ENCODE results near the gene LLGL1.

LLGL1 gene

DNA sequence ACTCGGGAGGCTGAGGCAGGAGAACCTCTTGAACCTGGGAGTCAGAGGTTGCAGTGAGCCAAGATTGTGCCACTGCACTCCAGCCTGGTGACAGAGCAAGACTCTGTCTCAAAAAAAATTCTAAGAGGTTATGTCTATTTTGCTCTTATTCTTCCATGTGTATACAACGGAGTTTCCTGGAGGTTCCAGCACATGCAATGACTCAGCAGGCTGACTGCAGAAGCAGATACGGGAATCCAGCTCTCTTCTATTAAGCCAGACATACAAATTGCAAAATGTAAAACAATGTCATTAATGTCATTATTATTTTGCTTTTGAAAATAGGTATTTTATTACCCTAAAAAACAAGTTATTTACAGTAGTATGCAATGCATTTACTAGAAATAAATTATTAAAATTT lies 53.4 kb downstream of the LLGL1 start:
- no peak for DNase-seq

DNA sequence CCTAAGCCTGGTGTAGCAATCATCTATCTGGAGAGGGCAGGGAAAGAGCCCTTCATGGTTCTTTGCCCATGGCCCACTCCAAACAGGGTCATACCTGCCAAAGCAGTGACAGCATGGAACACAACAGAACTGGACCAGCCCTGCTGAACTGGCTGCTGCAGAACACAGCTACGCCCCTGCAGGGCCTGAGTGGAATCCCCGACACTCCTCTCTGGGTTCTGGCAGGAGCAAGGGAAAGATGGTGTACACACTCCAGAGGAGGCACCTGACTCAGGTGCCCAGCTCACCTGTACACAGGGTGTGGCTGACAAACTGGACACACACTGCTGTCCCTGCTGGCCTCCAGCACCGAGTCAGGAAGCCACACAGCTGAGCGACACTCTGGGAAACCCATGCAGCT lies 54.8 kb downstream of the LLGL1 start:
- no peak for DNase-seq

DNA sequence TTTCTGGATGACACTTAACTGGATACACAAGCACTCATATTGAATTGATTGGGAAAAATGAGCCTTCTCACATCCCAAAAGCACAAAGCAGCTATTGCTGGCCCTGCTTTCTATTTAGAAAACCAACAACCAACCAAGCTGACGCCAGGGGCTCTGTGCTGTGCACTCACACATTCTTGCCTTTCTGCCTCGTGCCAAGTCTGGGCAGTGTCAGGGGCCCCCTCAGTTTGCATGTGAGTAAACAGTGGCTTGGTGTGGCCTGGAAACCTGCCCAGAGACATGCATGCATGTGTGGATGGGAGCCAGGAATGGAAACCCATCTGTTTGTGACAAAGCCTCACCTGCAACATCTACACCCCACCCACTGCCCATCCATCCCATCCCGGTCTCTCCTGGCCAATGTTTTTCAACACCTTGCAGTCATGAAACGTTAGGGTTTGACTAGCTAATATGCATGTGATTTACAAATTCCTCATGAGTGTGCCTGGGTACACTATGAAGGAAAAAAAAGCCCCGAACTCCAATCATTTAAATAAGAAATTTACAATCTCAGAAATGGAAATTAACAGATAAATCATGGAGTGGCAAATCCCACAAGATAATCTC lies 55.4 kb downstream of the LLGL1 start:
- no peak for DNase-seq

DNA sequence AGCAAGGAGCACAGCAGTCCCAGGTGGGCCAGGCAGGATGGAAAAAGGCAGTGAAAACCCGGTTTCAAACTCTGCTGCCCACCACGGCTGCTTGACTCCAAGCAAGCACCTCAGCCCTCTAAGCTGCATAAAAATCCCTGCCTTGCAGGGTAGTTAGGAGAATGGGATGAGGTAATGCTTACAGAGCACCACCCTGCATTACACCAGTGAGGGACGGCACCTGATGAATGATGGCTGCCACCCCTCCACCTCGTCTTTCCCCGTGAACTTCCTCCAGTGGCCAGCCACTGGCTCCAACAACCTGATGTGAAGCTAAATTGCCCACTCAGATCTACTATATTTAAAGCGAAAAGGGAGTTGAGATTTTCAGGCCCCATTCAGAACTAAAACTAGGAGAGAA lies 56.4 kb downstream of the LLGL1 start:
- DNase-seq, result no peak

DNA sequence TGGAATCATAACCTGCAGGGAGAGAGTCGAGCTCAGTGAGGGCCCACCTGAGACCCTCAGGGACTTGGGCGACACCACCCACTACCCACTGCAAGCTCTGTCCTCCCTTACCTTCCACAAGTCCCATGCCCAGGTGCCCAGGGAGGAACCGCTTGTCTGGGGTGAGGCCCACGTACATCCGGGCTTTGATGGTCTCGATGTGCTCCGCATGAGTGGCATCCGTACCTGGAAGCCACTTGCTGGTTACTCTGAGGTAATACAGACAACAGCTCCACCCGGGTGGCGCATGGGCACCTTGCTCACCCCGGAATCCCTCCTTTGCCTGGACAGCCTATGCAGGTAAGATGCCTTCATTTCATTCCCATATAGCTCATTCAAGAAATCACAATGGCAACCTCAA lies 59.9 kb downstream of the LLGL1 start:
- DNase-seq, result no peak

DNA sequence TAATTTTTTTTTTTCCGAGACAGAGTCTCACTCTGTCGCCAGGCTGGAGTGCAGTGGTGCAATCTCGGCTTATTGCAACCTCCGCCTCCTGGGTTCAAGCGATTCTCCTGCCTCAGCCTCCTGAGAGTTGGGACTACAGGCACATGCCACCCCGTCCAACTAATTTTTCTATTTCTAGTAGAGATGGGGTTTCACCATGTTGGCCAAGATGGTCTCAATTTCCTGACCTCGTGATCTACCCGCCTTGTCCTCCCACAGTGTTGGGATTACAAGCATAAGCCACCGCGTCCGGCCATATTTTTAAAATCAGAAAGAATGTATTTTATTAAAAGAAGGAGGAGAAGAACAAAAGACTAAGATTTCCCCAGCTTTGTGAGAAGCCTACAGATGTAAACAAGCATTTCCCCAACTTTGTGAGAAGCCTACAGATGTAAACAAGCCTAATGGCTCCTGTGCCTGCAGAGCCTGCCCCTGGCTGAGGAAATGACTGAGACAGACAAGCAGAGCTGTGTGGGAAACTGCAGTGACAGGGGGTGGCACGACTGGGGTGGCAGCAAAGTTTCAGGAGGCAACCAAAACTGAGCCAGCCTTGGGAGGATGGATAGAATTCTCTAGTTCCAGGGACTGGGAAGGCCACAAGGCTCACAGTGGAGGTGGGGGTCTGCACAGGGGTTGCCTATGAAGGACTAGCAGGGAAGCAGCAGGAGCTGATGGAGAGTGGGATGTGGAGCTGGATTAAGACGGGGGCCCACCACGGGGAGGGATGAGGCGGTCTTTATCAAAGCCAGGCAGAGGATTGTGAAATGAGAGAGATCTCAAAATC lies 66.5 kb downstream of the LLGL1 start:
- DNase-seq, result no peak
